Peyer's patch (tissue), 4 donors: ENCODE measurements around the gene FRMD4A.

Experiments
- CTCF ChIP-seq, 6 experiments: fragments of 450-650 bp in 4 of 6; fragments of 200-600 bp in 2 of 6; sonication (generic) in 1 of 6; IDR thresholded peaks; one replicate each; pipeline ENCODE4 v1.5.1; 2017 to 2019; ENCODE audit warnings: antibody characterized with exemption in 6 of 6, mild to moderate bottlenecking in 3 of 6, moderate library complexity in 1 of 6
- POLR2A ChIP-seq, 2 donors: fragments of 450-650 bp; IDR thresholded peaks; one replicate each; pipeline ENCODE4 v1.5.1; 2017; ENCODE audit warnings: antibody characterized with exemption in 2 of 2, mild to moderate bottlenecking in 2 of 2, moderate library complexity in 2 of 2

- TF ChIP-seq CTCF (IDR thresholded peaks at IDR 0.05) = no peak
- TF ChIP-seq POLR2A (IDR thresholded peaks at IDR 0.05) = no peak
These were observed 337.0 kb downstream of the FRMD4A start for GRCh38 chr10:13993673-13994089.
